HUES64 (cell line): ENCODE measurements around the gene NACAD.

Source experiments
- H3K27ac ChIP-seq: 2 replicates; pipeline ENCODE4 v1.7.0; 2013; ENCODE audit warnings: low read depth, low read length, inconsistent platforms
- H3K27me3 ChIP-seq: 2 replicates; pipeline ENCODE4 v1.6.1; 2013; ENCODE audit warnings: mild to moderate bottlenecking, low read length; ENCODE audit not compliant: insufficient read depth
- H3K36me3 ChIP-seq: 2 replicates; pipeline ENCODE4 v1.6.1; 2013; ENCODE audit warnings: mild to moderate bottlenecking, low read length; ENCODE audit not compliant: insufficient read depth
- H3K4me1 ChIP-seq: 2 replicates; pipeline ENCODE4 v1.6.1; 2013; ENCODE audit warnings: mild to moderate bottlenecking, low read length, moderate library complexity; ENCODE audit not compliant: insufficient read depth
- H3K4me3 ChIP-seq: 2 replicates; pipeline ENCODE4 v1.5.1; 2013; ENCODE audit warnings: mild to moderate bottlenecking, low read length, moderate library complexity
- H3K9ac ChIP-seq: 2 replicates; pipeline ENCODE4 v1.6.1; 2013; ENCODE audit warnings: mild to moderate bottlenecking, low read depth, low read length
- H3K9me3 ChIP-seq: 2 replicates; pipeline ENCODE4 v1.6.1; 2013; ENCODE audit warnings: low read depth, low read length; ENCODE audit not compliant: insufficient read depth
- WGBS: fragments of 150-250, 120-280 bp; methylation state at CpG from one replicate; pipeline ENCODE4 v1.1.7; 2013; ENCODE audit warnings: missing lambda C conversion rate; 5-methylcytosine and 5-hydroxymethylcytosine counted together

NACAD gene

GRCh38 chr7:45077579-45077978 is 11.2 kb downstream of the NACAD start:
- Histone ChIP-seq H3K36me3 (peaks cover 38% of the 10 kb centered on the region), H3K9me3 (no peaks in the 10 kb centered on the region)

GRCh38 chr7:45076946-45077345 is 11.8 kb downstream of the NACAD start:
- Histone ChIP-seq H3K9me3 (no peaks in the 10 kb centered on the region), H3K4me1 (no peaks in the 10 kb centered on the region; the same call in 1 of the 2 replicates), H3K27me3 (no peaks in the 10 kb centered on the region), H3K36me3 (peaks cover 38% of the 10 kb centered on the region), H3K27ac (no peak overlapping the region), H3K4me3 (no peak overlapping the region), H3K9ac (no peak overlapping the region)
- 96% methylated on average over 5 of the region's 5 CpGs for WGBS

More at GRCh38 chr7:45077579-45077978, 11.2 kb downstream of the NACAD start:
- no peaks in the 10 kb centered on the region for H3K27me3 ChIP-seq
- H3K27ac ChIP-seq: no peak overlapping the region
- no peak overlapping the region for H3K9ac ChIP-seq
- H3K4me3 ChIP-seq: no peak overlapping the region
- WGBS: 96% methylated on average over 9 of the region's 9 CpGs
- no peaks in the 10 kb centered on the region for H3K4me1 ChIP-seq

GRCh38 chr7:45075871-45076796 is 12.6 kb downstream of the NACAD start:
- H3K9me3 ChIP-seq: no peaks in the 10 kb centered on the region
- H3K4me3 ChIP-seq: no peak overlapping the region
- H3K36me3 ChIP-seq: peaks cover 38% of the 10 kb centered on the region
- no peak overlapping the region for H3K9ac ChIP-seq
- H3K27ac ChIP-seq: no peak overlapping the region
- H3K27me3 ChIP-seq: no peaks in the 10 kb centered on the region
- no peaks in the 10 kb centered on the region; the same call in 1 of the 2 replicates for H3K4me1 ChIP-seq
- 92% methylated on average over 35 of the region's 35 CpGs for WGBS

- H3K9ac ChIP-seq: no peak overlapping the region
- no peak overlapping the region for H3K27ac ChIP-seq
- H3K9me3 ChIP-seq: no peaks in the 10 kb centered on the region
- peaks cover 43% of the 10 kb centered on the region for H3K36me3 ChIP-seq
- no peaks in the 10 kb centered on the region for H3K27me3 ChIP-seq
- no peaks in the 10 kb centered on the region; the same call in 1 of the 2 replicates for H3K4me1 ChIP-seq
- no peak overlapping the region for H3K4me3 ChIP-seq
- 84% methylated on average over 1 of the region's 1 CpG for WGBS
These were observed 13.5 kb downstream of the NACAD start for GRCh38 chr7:45075355-45075644.

- no peak overlapping the region for H3K27ac ChIP-seq
- H3K27me3 ChIP-seq: no peaks in the 10 kb centered on the region
- no peaks in the 10 kb centered on the region for H3K9me3 ChIP-seq
- H3K36me3 ChIP-seq: peaks cover 46% of the 10 kb centered on the region
- no peak overlapping the region for H3K4me3 ChIP-seq
- no peak overlapping the region for H3K9ac ChIP-seq
- WGBS: 94% methylated on average over 16 of the region's 16 CpGs
- no peaks in the 10 kb centered on the region; the same call in 1 of the 2 replicates for H3K4me1 ChIP-seq
These were observed 14.0 kb downstream of the NACAD start for GRCh38 chr7:45074528-45075354.

- Histone ChIP-seq H3K4me1 (no peaks in the 10 kb centered on the region; the same call in 1 of the 2 replicates), H3K27me3 (no peaks in the 10 kb centered on the region), H3K9ac (no peak overlapping the region), H3K9me3 (no peaks in the 10 kb centered on the region), H3K4me3 (no peak overlapping the region), H3K36me3 (peaks cover 53% of the 10 kb centered on the region), H3K27ac (no peak overlapping the region)
- whole genome bisulfite sequencing: 93% methylated on average over 14 of the region's 15 CpGs
These were observed 14.8 kb downstream of the NACAD start for GRCh38 chr7:45073786-45074527.

GRCh38 chr7:45073031-45073785 is 15.6 kb downstream of the NACAD start:
- H3K4me3 ChIP-seq: no peak overlapping the region
- 90% methylated on average over 17 of the region's 17 CpGs for WGBS

GRCh38 chr7:45072131-45073030 is 16.4 kb downstream of the NACAD start:
- no peaks in the 10 kb centered on the region for H3K27me3 ChIP-seq
- H3K9ac ChIP-seq: no peak overlapping the region
- H3K9me3 ChIP-seq: no peaks in the 10 kb centered on the region
- H3K36me3 ChIP-seq: peaks cover 49% of the 10 kb centered on the region
- 90% methylated on average over 13 of the region's 13 CpGs for WGBS
- H3K4me3 ChIP-seq: no peak overlapping the region
- H3K4me1 ChIP-seq: no peaks in the 10 kb centered on the region; the same call in 1 of the 2 replicates
- no peak overlapping the region for H3K27ac ChIP-seq

More at GRCh38 chr7:45073031-45073785, 15.6 kb downstream of the NACAD start:
- Histone ChIP-seq H3K4me1 (no peaks in the 10 kb centered on the region; the same call in 1 of the 2 replicates), H3K9ac (no peak overlapping the region), H3K9me3 (no peaks in the 10 kb centered on the region), H3K27me3 (no peaks in the 10 kb centered on the region), H3K27ac (no peak overlapping the region), H3K36me3 (peaks cover 54% of the 10 kb centered on the region)

GRCh38 chr7:45071528-45071927 is 17.2 kb downstream of the NACAD start:
- peaks cover 49% of the 10 kb centered on the region for H3K36me3 ChIP-seq
- no peaks in the 10 kb centered on the region for H3K27me3 ChIP-seq
- 85% methylated on average over 3 of the region's 3 CpGs for whole genome bisulfite sequencing
- no peak overlapping the region for H3K27ac ChIP-seq
- no peak overlapping the region for H3K4me3 ChIP-seq
- H3K4me1 ChIP-seq: no peaks in the 10 kb centered on the region; the same call in 1 of the 2 replicates
- no peak overlapping the region for H3K9ac ChIP-seq
- no peaks in the 10 kb centered on the region for H3K9me3 ChIP-seq
